SK-N-SH (cell line): ENCODE measurements around the gene NPC2. TPM values are rescaled to one million over a fixed set of nuclear protein-coding genes. Genes with fewer than 3 reads are reported as not detected.

Source experiments
- CTCF ChIA-PET: fragments of 300-600, 350-600 bp; formaldehyde crosslinking; extraction: SDS; loops from one replicate; lab custom pipeline; 2021; lab: Yijun Ruan, JAX
- POLR2A ChIA-PET: fragments of 350-600 bp; sonication (Branson Sonifier 250); formaldehyde crosslinking; extraction: SDS; loops from one replicate; lab custom pipeline; 2020; ENCODE audit warnings: antibody characterized with exemption, inconsistent platforms; lab: Yijun Ruan, JAX
- DNase-seq: peaks from one replicate; pipeline ENCODE4 v3.0.0; 2012
- H2AFZ ChIP-seq: fragments of 200-600 bp; sonication (generic); 2 replicates; pipeline ENCODE4 v1.8.1; 2016; ENCODE audit warnings: antibody characterized with exemption, mild to moderate bottlenecking, low read depth
- H3F3A ChIP-seq: fragments of 200-600 bp; sonication (generic); replicated peaks from 2 replicates; pipeline ENCODE3; 2016; ENCODE audit warnings: antibody characterized with exemption, mild to moderate bottlenecking; ENCODE audit not compliant: insufficient read depth
- H3K27ac ChIP-seq, 2 experiments: fragments of 200-500 bp in 1 of 2; fragments of 200-600 bp in 1 of 2; sonication (Bioruptor generic) in 1 of 2; sonication (generic), shearing (Covaris generic) in 1 of 2; 2 replicates each; pipeline versions ENCODE4 v1.5.1 to v1.6.1; 2014 to 2016; ENCODE audit warnings: low read depth in 2 of 2, inconsistent platforms in 1 of 2, low read length in 1 of 2, mild to moderate bottlenecking in 1 of 2, mixed read lengths in 1 of 2
- H3K27me3 ChIP-seq: fragments of 200-600 bp; sonication (generic), shearing (Covaris generic); 2 replicates; pipeline ENCODE4 v1.6.1; 2016; ENCODE audit warnings: mixed run types; ENCODE audit not compliant: insufficient read depth
- H3K36me3 ChIP-seq, 2 experiments: fragments of 200-500 bp in 1 of 2; fragments of 200-600 bp in 1 of 2; sonication (Bioruptor generic) in 1 of 2; sonication (generic) in 1 of 2; replicated peaks in 1 of 2; 2 replicates each; pipeline versions ENCODE3 to v1.5.1; 2014 to 2016; ENCODE audit warnings: low read length in 1 of 2, mild to moderate bottlenecking in 1 of 2; ENCODE audit not compliant: insufficient read depth in 2 of 2, control insufficient read depth in 1 of 2
- H3K4me1 ChIP-seq, 2 experiments: fragments of 200-500 bp in 1 of 2; fragments of 200-600 bp in 1 of 2; sonication (Bioruptor generic) in 1 of 2; sonication (generic), shearing (Covaris generic) in 1 of 2; 2 replicates each; pipeline versions ENCODE4 v1.5.1 to v1.6.1; 2014 to 2016; ENCODE audit warnings: low read depth in 1 of 2, low read length in 1 of 2, mixed run types in 1 of 2; ENCODE audit not compliant: insufficient read depth in 2 of 2, control insufficient read depth in 1 of 2
- H3K4me2 ChIP-seq: fragments of 200-600 bp; sonication (generic), shearing (Covaris generic); 2 replicates; pipeline ENCODE4 v1.6.1; 2017; ENCODE audit warnings: mixed run types
- H3K4me3 ChIP-seq, 2 experiments: fragments of 200-500 bp in 1 of 2; fragments of 200-600 bp in 1 of 2; sonication (Bioruptor generic) in 1 of 2; sonication (generic), shearing (Covaris generic) in 1 of 2; 2 replicates each; pipeline versions ENCODE4 v1.5.1 to v1.8.1; 2014 to 2016; ENCODE audit warnings: low read depth in 2 of 2, inconsistent platforms in 1 of 2, low read length in 1 of 2, mild to moderate bottlenecking in 1 of 2, mixed read lengths in 1 of 2, moderate library complexity in 1 of 2
- H3K79me2 ChIP-seq: fragments of 200-600 bp; sonication (generic); 2 replicates; pipeline ENCODE4 v1.8.1; 2017; ENCODE audit warnings: mild to moderate bottlenecking; ENCODE audit not compliant: insufficient read depth
- H3K9ac ChIP-seq: fragments of 200-600 bp; sonication (generic); 2 replicates; pipeline ENCODE4 v1.6.1; 2017; ENCODE audit warnings: mixed run types
- H3K9me2 ChIP-seq: fragments of 200-600 bp; sonication (generic); 2 replicates; pipeline ENCODE4 v1.6.1; 2017; ENCODE audit warnings: mixed run types
- H3K9me3 ChIP-seq: fragments of 200-600 bp; sonication (generic); 2 replicates; pipeline ENCODE4 v1.6.1; 2017; ENCODE audit warnings: mixed run types, mild to moderate bottlenecking, moderate library complexity
- H4K20me1 ChIP-seq: fragments of 200-600 bp; sonication (generic); 2 replicates; pipeline ENCODE4 v1.6.1; 2017; ENCODE audit warnings: mild to moderate bottlenecking, mixed run types; ENCODE audit not compliant: insufficient read depth
- FOSL2 ChIP-seq: IDR thresholded peaks from 2 replicates; pipeline ENCODE4 v1.4.0; 2012; ENCODE audit warnings: low read depth, mild to moderate bottlenecking, moderate library complexity, borderline replicate concordance
- FOXJ3 ChIP-seq: sonication (generic); formaldehyde crosslinking; IDR thresholded peaks from 2 replicates; pipeline ENCODE4 v1.5.1; 2020; ENCODE audit warnings: mild to moderate bottlenecking, missing genetic modification reagents
- GABPA ChIP-seq: IDR thresholded peaks from 2 replicates; pipeline ENCODE4 v1.4.0; 2012; ENCODE audit warnings: low read depth, mild to moderate bottlenecking
- GATA2 ChIP-seq: sonication (generic); formaldehyde crosslinking; IDR thresholded peaks from 2 replicates; pipeline ENCODE4 v1.5.0; 2020; ENCODE audit warnings: mild to moderate bottlenecking, missing genetic modification reagents
- JUND ChIP-seq: IDR thresholded peaks from 2 replicates; pipeline ENCODE4 v1.4.0; 2012
- MEF2A ChIP-seq: IDR thresholded peaks from 2 replicates; pipeline ENCODE4 v1.4.0; 2012; ENCODE audit warnings: low read depth, borderline replicate concordance
- MXI1 ChIP-seq: IDR thresholded peaks from 2 replicates; pipeline ENCODE4 v1.6.1; 2012; ENCODE audit warnings: mild to moderate bottlenecking, low read depth, low read length, improper control_type of control experiment
- NFIC ChIP-seq: IDR thresholded peaks from 2 replicates; pipeline ENCODE4 v1.4.0; 2012; ENCODE audit warnings: borderline replicate concordance
- RXRA ChIP-seq: IDR thresholded peaks from 2 replicates; pipeline ENCODE4 v1.4.0; 2012; ENCODE audit warnings: low read depth, mild to moderate bottlenecking, borderline replicate concordance
- SMC3 ChIP-seq: IDR thresholded peaks from 2 replicates; pipeline ENCODE4 v1.6.1; 2012; ENCODE audit warnings: low read depth, low read length, improper control_type of control experiment
- TAF1 ChIP-seq: IDR thresholded peaks from 2 replicates; pipeline ENCODE4 v1.6.1; 2012; ENCODE audit warnings: low read depth, mild to moderate bottlenecking, low read length, moderate library complexity, borderline replicate concordance
- TCF12 ChIP-seq: IDR thresholded peaks from 2 replicates; pipeline ENCODE4 v1.4.0; 2012
- YY1 ChIP-seq: IDR thresholded peaks from 2 replicates; pipeline ENCODE4 v1.4.0; 2012; ENCODE audit warnings: low read depth, mild to moderate bottlenecking
- polyA plus RNA-seq, 3 experiments: library from polyadenylated mRNA; depleted of rRNA; stranded (reverse); fragments of >200 nt; gene quantifications; 2 replicates each; pipeline ENCODE4 v1.2.3, GENCODE V29; 2012
- TF ChIP-seq, protein P1 (sequence below): IDR thresholded peaks from 2 replicates; pipeline ENCODE4; 2012
- TF ChIP-seq, protein P2 (sequence below): fragments of 150-350 bp; IDR thresholded peaks from 2 replicates; pipeline ENCODE4 v1.6.1; 2016; ENCODE audit warnings: mild to moderate bottlenecking, low read depth, low read length
- TF ChIP-seq, protein P3 (sequence below): IDR thresholded peaks from 2 replicates; pipeline ENCODE4 v1.4.0; 2012; ENCODE audit warnings: low read depth, borderline replicate concordance
- TF ChIP-seq, protein P4 (sequence below): fragments of 200-600 bp; sonication (generic); IDR thresholded peaks from 2 replicates; pipeline ENCODE4 v1.6.1; 2017; ENCODE audit warnings: antibody characterized with exemption, mild to moderate bottlenecking, moderate library complexity

NPC2 gene
- polyA plus RNA-seq, 1 of the 3 experiments (the other 2 are of a cell fraction): 522 TPM

DNA sequence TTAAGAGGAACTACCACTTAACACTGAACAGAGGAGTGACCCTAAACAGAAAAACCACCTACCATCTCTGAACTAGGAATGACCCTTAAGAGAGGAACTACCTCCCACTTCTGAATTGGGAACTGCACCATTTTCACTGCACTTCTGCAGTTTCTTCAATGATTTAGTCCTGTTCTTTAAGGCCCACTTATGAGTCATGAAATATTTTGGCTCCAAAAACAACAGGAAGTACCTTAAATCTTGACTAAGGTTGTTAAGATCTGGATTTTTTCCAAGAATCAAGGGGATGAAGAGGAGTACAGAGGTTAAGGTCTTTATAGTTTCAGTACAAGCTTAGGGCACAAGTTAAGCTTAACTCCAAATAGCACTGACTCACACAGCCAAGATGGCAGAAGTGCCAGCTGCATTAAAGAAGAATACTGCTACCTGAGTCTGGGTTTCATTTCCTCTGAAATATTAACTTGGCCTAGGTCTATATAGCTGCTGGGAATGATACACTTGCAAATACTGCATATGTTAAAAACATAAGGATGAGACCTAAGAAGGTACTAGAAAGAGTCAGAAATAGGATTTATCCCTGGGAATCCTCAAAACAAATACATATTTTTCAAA is 4.2 kb downstream of the NPC2 start:
- Histone ChIP-seq H3K27ac (peak overlapping the region; percentile 6 to 56; a peak in 3 of 4 replicates), H3K9ac (no peak overlapping the region), H3F3A (peaks cover 23% of the 10 kb centered on the region), H3K9me2 (no peaks in the 10 kb centered on the region), H3K4me3 (no peak overlapping the region), H3K4me2 (peak overlapping the region; percentile 32; the same call in 1 of the 2 replicates), H2AFZ (no peak overlapping the region), H3K9me3 (no peaks in the 10 kb centered on the region), H3K27me3 (no peaks in the 10 kb centered on the region), H4K20me1 (no peaks in the 10 kb centered on the region), H3K79me2 (peaks cover 44% of the 10 kb centered on the region), H3K36me3 (peaks cover 9 to 14% of the 10 kb centered on the region in 2 experiments), H3K4me1 (peaks cover 6 to 10% of the 10 kb centered on the region in 2 experiments; a peak in 3 of 4 replicates)
- CTCF ChIA-PET: interaction anchor here (1.5 to 2.7 kb wide), 2 partner anchors 13 to 14 kb away, joined by 7 to 9 read pairs; no protein-coding TSS in a partner anchor
- TF ChIP-seq TAF1: 0 out of 2 replicates have a peak, but pooled peaks have one; percentile 20
- peak; percentile 67; the same call in 1 of the 2 replicates for TF ChIP-seq YY1
- peak; percentile 60; the same call in 1 of the 2 replicates for TF ChIP-seq RXRA
- TF ChIP-seq TCF12: peak; percentile 55; the same call in 1 of the 2 replicates
- no peak for TF ChIP-seq MEF2A
- peak; percentile 78; the same call in 1 of the 2 replicates for TF ChIP-seq FOSL2
- TF ChIP-seq FOXJ3 (CRISPR knock-in tag): no peak
- TF ChIP-seq, protein P1, sequence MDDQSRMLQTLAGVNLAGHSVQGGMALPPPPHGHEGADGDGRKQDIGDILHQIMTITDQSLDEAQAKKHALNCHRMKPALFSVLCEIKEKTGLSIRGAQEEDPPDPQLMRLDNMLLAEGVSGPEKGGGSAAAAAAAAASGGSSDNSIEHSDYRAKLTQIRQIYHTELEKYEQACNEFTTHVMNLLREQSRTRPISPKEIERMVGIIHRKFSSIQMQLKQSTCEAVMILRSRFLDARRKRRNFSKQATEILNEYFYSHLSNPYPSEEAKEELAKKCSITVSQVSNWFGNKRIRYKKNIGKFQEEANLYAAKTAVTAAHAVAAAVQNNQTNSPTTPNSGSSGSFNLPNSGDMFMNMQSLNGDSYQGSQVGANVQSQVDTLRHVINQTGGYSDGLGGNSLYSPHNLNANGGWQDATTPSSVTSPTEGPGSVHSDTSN: peak; percentile 33; the same call in 1 of the 2 replicates
- TF ChIP-seq JUND: peak; percentile 56
- TF ChIP-seq, protein P2, sequence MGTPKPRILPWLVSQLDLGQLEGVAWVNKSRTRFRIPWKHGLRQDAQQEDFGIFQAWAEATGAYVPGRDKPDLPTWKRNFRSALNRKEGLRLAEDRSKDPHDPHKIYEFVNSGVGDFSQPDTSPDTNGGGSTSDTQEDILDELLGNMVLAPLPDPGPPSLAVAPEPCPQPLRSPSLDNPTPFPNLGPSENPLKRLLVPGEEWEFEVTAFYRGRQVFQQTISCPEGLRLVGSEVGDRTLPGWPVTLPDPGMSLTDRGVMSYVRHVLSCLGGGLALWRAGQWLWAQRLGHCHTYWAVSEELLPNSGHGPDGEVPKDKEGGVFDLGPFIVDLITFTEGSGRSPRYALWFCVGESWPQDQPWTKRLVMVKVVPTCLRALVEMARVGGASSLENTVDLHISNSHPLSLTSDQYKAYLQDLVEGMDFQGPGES: no peak
- TF ChIP-seq MXI1: no peak
- TF ChIP-seq, protein P3, sequence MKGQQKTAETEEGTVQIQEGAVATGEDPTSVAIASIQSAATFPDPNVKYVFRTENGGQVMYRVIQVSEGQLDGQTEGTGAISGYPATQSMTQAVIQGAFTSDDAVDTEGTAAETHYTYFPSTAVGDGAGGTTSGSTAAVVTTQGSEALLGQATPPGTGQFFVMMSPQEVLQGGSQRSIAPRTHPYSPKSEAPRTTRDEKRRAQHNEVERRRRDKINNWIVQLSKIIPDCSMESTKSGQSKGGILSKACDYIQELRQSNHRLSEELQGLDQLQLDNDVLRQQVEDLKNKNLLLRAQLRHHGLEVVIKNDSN: no peak
- TF ChIP-seq, protein P4, sequence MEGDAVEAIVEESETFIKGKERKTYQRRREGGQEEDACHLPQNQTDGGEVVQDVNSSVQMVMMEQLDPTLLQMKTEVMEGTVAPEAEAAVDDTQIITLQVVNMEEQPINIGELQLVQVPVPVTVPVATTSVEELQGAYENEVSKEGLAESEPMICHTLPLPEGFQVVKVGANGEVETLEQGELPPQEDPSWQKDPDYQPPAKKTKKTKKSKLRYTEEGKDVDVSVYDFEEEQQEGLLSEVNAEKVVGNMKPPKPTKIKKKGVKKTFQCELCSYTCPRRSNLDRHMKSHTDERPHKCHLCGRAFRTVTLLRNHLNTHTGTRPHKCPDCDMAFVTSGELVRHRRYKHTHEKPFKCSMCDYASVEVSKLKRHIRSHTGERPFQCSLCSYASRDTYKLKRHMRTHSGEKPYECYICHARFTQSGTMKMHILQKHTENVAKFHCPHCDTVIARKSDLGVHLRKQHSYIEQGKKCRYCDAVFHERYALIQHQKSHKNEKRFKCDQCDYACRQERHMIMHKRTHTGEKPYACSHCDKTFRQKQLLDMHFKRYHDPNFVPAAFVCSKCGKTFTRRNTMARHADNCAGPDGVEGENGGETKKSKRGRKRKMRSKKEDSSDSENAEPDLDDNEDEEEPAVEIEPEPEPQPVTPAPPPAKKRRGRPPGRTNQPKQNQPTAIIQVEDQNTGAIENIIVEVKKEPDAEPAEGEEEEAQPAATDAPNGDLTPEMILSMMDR: no peak
- TF ChIP-seq NFIC: peak; percentile 84
- no peak for TF ChIP-seq SMC3
- TF ChIP-seq GATA2: no peak
- TF ChIP-seq GABPA: no peak
- no peak for DNase-seq
- POLR2A ChIA-PET: no interaction called here
